ENCODE results near the gene C11orf68.

The C11orf68 gene

GRCh38 chr11:65944191-65944590, 25.3 kb upstream of the C11orf68 start:
- DNase-seq (ENCODE audit: low read depth), result no peak

GRCh38 chr11:65942531-65942930, 23.7 kb upstream of the C11orf68 start:
- DNase-seq (ENCODE audit: low read depth), result no peak

GRCh38 chr11:65941720-65942310, 23.0 kb upstream of the C11orf68 start:
- no peak for DNase-seq (ENCODE audit: low read depth)

- DNase-seq (ENCODE audit: low read depth), result no peak
Observed at GRCh38 chr11:65937766-65938165, 18.9 kb upstream of the C11orf68 start.

- DNase-seq (ENCODE audit: low read depth), result no peak
Observed at GRCh38 chr11:65934014-65934413, 15.2 kb upstream of the C11orf68 start.

- no peak for DNase-seq (ENCODE audit: low read depth)
Observed at GRCh38 chr11:65932558-65932919, 13.7 kb upstream of the C11orf68 start.

GRCh38 chr11:65931773-65932557, 13.1 kb upstream of the C11orf68 start:
- no peak for DNase-seq (ENCODE audit: low read depth)

- no peak for DNase-seq (ENCODE audit: low read depth)
Observed at GRCh38 chr11:65928667-65929066, 9.8 kb upstream of the C11orf68 start.

- peak; percentile 65 for DNase-seq (ENCODE audit: low read depth)
Observed at GRCh38 chr11:65927904-65928397, 9.1 kb upstream of the C11orf68 start.

GRCh38 chr11:65925397-65925796, 6.5 kb upstream of the C11orf68 start:
- no peak for DNase-seq (ENCODE audit: low read depth)

- DNase-seq (ENCODE audit: low read depth), result no peak
Observed at GRCh38 chr11:65922565-65922964, 3.7 kb upstream of the C11orf68 start.

- no peak for DNase-seq (ENCODE audit: low read depth)
Observed at GRCh38 chr11:65921876-65922275, 3.0 kb upstream of the C11orf68 start.

- DNase-seq (ENCODE audit: low read depth), result no peak
Observed at GRCh38 chr11:65921033-65921555, 2.2 kb upstream of the C11orf68 start.

GRCh38 chr11:65920372-65920802, 1.5 kb upstream of the C11orf68 start:
- no peak for DNase-seq (ENCODE audit: low read depth)

- DNase-seq (ENCODE audit: low read depth), result peak; percentile 44
Observed at GRCh38 chr11:65919573-65920371, 910 bp upstream of the C11orf68 start.

- DNase-seq (ENCODE audit: low read depth), result peak; percentile 99
Observed at GRCh38 chr11:65919141-65919572, 295 bp upstream of the C11orf68 start, which contains the start of gene DRAP1. Gene DRAP1, plus strand, starts transcription at chr11:65919426. Its CDS starts 76 bp downstream, at chr11:65919502.

GRCh38 chr11:65917434-65918210, 1.2 kb downstream of the C11orf68 start:
- no peak for DNase-seq (ENCODE audit: low read depth)

GRCh38 chr11:65917077-65917433, 1.8 kb downstream of the C11orf68 start:
- no peak for DNase-seq (ENCODE audit: low read depth)

GRCh38 chr11:65916391-65916790, 2.5 kb downstream of the C11orf68 start:
- no peak for DNase-seq (ENCODE audit: low read depth)

GRCh38 chr11:65915821-65916251, 3.0 kb downstream of the C11orf68 start:
- DNase-seq (ENCODE audit: low read depth), result no peak

GRCh38 chr11:65915101-65915820, 3.6 kb downstream of the C11orf68 start:
- no peak for DNase-seq (ENCODE audit: low read depth)

Measured in T follicular helper cell (primary cell).